Measurements from ENCODE around the gene RFWD3. TPM values are rescaled to one million over a fixed set of nuclear protein-coding genes. Genes with fewer than 3 reads are reported as not detected.

Gene RFWD3
- total and polyA plus RNA-seq, 2 of the 8 experiments (the other 6 are each of a cell fraction or from before 2014, with no cell fraction given) = 67.1 to 114 TPM

DNA sequence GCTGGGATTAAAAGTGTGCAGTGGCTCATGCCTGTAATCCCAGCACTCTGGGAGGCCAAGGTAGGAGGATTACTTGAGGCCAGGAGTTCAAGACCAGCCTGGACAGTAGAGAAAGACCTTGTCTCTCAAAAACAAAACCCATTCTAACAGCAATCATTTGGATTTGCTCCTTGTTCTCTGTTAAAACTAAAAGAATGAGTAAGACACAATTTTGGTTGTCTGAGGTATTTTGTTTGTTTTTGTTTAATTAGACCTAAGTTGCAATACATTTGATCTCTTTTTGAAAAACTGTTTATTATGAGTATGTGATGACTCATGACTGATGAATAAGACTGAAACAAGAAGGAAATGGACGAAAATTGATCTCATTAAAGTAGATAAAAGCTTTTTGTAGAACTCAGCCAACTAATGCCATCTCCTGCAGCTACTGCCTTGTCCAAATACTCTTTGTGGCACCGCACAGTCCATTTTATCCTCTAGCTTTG lies 88.8 kb downstream of the RFWD3 start:
- peaks cover under 1 to 93% of the 10 kb centered on the region in 2 experiments; a peak in 3 of 4 replicates for H3K79me2 ChIP-seq (ENCODE audit: control insufficient read depth in 1 of 2, insufficient read depth in 2 of 2, low read length in 2 of 2)
- no peak overlapping the region for H3K4me2 ChIP-seq (ENCODE audit: insufficient read depth in 1 of 2, low read depth in 2 of 2, low read length in 2 of 2)
- H3K79me1 ChIP-seq (ENCODE audit: low read depth, low read length) = peaks cover 2% of the 10 kb centered on the region
- no peak overlapping the region for H2BK5ac ChIP-seq (ENCODE audit: low read depth, low read length)
- no peak overlapping the region for H4K8ac ChIP-seq (ENCODE audit: extremely low read depth, insufficient read depth, low read length)
- no peak overlapping the region for H3K4ac ChIP-seq (replicated peaks; ENCODE audit: insufficient read length, low read depth, low read length)
- no peaks in the 10 kb centered on the region for H3K36me3 ChIP-seq (ENCODE audit: control insufficient read depth in 2 of 4, insufficient read depth in 4 of 4, low read length in 3 of 4)
- H3K56ac ChIP-seq (replicated peaks; ENCODE audit: insufficient read length, low read depth, low read length) = no peak overlapping the region
- H3K27ac ChIP-seq (ENCODE audit: low read depth, low read length) = no peak overlapping the region
- H3K4me1 ChIP-seq (replicated peaks in 1 of 4; ENCODE audit: control insufficient read depth in 3 of 4, insufficient read depth in 4 of 4, low read length in 3 of 4) = no peaks in the 10 kb centered on the region
- whole genome bisulfite sequencing, 2 experiments (ENCODE audit: extremely low coverage in 1 of 2, insufficient coverage in 1 of 2, insufficient read length in 1 of 2, insufficient replicate concordance in 2 of 2, low coverage in 1 of 2, low lambda C conversion rate in 2 of 2, missing lambda C conversion rate in 1 of 2) = 90% methylated on average over 2 of the region's 2 CpGs; no CpG with 5 or more reads in 1 of the 2 experiments
- no peaks in the 10 kb centered on the region for H3K27me3 ChIP-seq (replicated peaks in 1 of 4; ENCODE audit: control insufficient read depth in 3 of 4, extremely low read depth in 1 of 4, insufficient read depth in 3 of 4, low read length in 3 of 4)
- no peaks in the 10 kb centered on the region for H3K9me3 ChIP-seq (ENCODE audit: insufficient read depth in 2 of 2, low read depth in 1 of 2, low read length in 1 of 2)
- no peak overlapping the region for H3K9ac ChIP-seq (replicated peaks in 1 of 4; ENCODE audit: extremely low read depth in 1 of 4, low read depth in 3 of 4, low read length in 3 of 4)
- no peak overlapping the region for H2BK15ac ChIP-seq (ENCODE audit: low read length)
- no peak for FAIRE-seq
- DNase-seq (ENCODE audit: low read depth in 1 of 2, low spot score in 2 of 2) = no peak
- H3K14ac ChIP-seq (ENCODE audit: insufficient read length) = no peak overlapping the region
- no peak overlapping the region for H3K18ac ChIP-seq (ENCODE audit: extremely low read depth, low read length)
- H3K23ac ChIP-seq (ENCODE audit: insufficient read length) = no peak overlapping the region
- H4K5ac ChIP-seq (ENCODE audit: insufficient read length, low read depth, low read length) = no peak overlapping the region
- no peak overlapping the region for H4K91ac ChIP-seq (replicated peaks; ENCODE audit: insufficient read length, low read length)
- TF ChIP-seq YY1 (IDR thresholded peaks at IDR 0.05; ENCODE audit: low read depth, low read length) (no peak), KDM1A (IDR thresholded peaks at IDR 0.05; ENCODE audit: borderline replicate concordance, low read length) (no peak), USF2 (IDR thresholded peaks at IDR 0.05; ENCODE audit: low read length) (no peak), CREB1 (IDR thresholded peaks at IDR 0.05) (no peak), KDM5A (IDR thresholded peaks at IDR 0.05; ENCODE audit: low read length) (no peak), TBP (IDR thresholded peaks at IDR 0.05; ENCODE audit: low read depth, low read length) (no peak), CTBP2 (IDR thresholded peaks at IDR 0.05; ENCODE audit: borderline replicate concordance, insufficient read depth, insufficient read length, low read length) (no peak)
- H4K20me1 ChIP-seq (replicated peaks in 1 of 2; ENCODE audit: control insufficient read depth in 1 of 2, insufficient read depth in 2 of 2, low read length in 2 of 2) = peaks cover 2 to 7% of the 10 kb centered on the region in 2 experiments
- H3K4me3 ChIP-seq (ENCODE audit: extremely low read depth in 1 of 4, insufficient read depth in 2 of 4, low read depth in 3 of 4, low read length in 4 of 4) = no peak overlapping the region
- no peak overlapping the region for H2BK120ac ChIP-seq (replicated peaks; ENCODE audit: low read depth, low read length)
- no peak overlapping the region for H2AK5ac ChIP-seq (ENCODE audit: low read depth, low read length)
- no peak overlapping the region for H2BK12ac ChIP-seq (ENCODE audit: low read depth, low read length)
- no peak overlapping the region for H2BK20ac ChIP-seq (ENCODE audit: low read length)
- ChIA-PET CTCF (ENCODE audit: partially characterized antibody) (interaction anchor here (1.2 kb wide), 1 partner anchor 8 kb away, joined by 4 read pairs; no protein-coding TSS in a partner anchor), POLR2A (ENCODE audit: partially characterized antibody) (interaction anchor here (1.1 to 1.3 kb wide), 2 partner anchors 9 to 29 kb away, joined by 3 to 4 read pairs; partner anchors contain the start of gene GLG1)
- no peak overlapping the region for H2AFZ ChIP-seq (ENCODE audit: low read length)
- no peaks in the 10 kb centered on the region for H3K23me2 ChIP-seq (ENCODE audit: low read depth, low read length)

Data from H1 (cell line).